SKM-1 treated with dmso at 0.1 percent for 144 hours (cell line): ENCODE measurements around the gene RANBP10.

Experiments
- DNase-seq: peaks from one replicate; lab custom pipeline; 2025; ENCODE audit not compliant: unreplicated experiment; lab: John Stamatoyannopoulos, UW

Gene RANBP10

DNA sequence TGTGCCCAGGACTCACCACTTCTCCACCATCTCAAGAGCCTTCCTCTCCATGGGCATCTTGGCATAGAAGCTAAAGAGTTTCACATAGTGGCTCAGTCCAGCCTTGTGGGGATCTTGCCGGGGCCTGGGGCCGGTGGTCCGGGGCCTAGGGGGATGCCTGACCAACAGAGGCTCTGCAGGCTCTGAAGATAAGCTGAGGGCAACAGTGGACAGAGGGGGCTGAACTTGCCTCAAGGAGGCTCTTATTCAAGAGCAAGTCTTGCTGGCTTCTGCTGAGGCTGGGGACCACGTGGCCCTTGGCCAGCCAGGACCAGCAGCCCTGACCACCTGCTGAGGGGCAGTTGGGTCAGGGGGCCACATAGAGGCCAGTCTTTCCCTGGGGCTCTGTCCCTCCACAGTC is 22.3 kb upstream of the RANBP10 start:
- DNase-seq = no peak

GRCh38 chr16:67825906-67826305 is 19.5 kb upstream of the RANBP10 start:
- DNase-seq = no peak

DNA sequence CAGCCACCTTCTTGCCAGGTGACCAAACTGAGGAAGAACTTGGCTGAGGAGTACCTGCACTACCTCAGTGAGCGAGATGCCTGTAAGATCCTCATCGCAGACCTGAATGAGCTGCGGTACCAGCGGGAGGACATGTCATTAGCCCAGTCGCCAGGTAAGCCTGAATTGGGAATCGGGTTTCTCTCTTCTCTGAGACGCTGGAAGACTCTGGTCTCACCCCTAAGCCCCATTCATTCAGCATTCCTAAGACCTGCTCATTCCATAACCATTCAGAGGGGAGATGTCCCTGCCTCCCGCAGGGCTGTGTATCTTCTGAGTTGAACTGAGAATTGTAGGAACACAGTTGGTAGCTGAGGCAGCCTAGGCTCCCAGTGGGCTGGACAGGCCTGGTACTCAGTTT is 18.8 kb upstream of the RANBP10 start:
- DNase-seq = no peak

DNA sequence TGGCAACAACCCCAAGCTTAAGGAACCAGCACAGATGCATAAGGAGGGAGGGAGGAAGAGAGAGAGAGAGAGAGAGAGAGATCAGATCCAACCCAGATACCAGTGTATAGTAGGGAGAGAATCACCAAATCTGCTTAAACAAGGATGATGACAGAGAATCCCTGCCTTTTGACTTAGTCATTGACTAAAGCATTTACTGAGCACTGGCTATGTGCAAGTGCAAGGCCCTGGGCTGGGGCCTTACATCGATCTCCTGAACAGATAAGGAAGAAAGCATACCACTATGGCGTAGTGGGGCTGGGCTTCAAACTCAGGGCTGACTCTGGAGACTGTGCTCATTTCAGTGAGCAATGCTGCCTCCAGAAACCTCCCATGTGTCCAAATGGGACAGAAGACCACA is 16.2 kb upstream of the RANBP10 start:
- no peak for DNase-seq

DNA sequence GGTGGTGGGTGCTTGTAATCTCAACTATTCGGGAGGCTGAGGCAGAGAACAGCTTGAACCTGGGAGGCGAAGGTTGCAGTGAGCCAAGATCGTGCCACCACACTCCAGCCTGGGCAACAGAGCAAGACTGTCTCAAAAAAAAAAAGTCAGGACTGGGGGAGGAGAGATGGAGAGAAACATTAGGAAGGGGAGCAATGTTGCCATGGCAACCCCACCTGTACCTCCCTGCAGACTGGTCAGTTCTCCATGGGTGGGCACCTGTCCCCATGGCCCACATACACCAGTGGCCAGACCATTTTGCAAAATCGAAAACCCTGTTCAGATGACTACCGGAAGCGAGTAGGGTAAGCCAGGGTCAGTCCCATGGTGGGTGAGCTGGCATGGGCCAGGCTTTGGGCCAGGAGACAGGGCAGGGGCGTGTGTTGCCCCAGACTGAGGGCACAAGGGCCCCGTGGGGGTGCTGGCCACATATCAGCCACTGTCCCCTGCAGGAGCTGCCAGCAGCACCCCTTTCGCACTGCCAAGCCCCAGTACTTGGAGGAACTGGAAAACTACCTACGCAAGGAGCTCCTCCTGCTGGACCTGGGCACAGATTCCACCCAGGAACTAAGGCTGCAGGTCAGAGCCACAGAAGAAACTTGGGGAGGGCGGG is 14.4 kb upstream of the RANBP10 start:
- DNase-seq = no peak

GRCh38 chr16:67814567-67814966 is 8.2 kb upstream of the RANBP10 start:
- no peak for DNase-seq

DNA sequence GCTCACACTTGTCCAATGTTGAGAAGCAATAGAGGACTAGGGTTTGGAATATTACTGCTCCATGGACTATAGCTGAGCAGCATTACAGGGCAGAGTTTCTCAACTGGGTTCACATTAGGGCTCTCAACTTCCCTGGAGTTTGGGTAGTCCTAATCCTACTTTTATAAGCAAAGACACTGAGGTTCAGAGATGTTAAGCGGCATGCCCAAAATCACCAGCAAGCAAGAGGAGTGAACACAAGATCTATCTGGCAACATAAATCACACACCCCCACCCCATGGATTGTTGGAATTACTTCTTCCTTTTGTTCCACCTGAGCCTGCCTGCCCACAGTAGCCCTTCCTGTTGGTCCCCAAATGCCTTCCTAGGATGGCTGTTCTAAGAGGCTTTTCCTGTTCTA is 5.5 kb upstream of the RANBP10 start:
- no peak for DNase-seq

- DNase-seq = no peak
Observed at GRCh38 chr16:67807148-67807682, 855 bp upstream of the RANBP10 start.

- DNase-seq = no peak
Observed at GRCh38 chr16:67805718-67806427, 487 bp downstream of the RANBP10 start.

DNA sequence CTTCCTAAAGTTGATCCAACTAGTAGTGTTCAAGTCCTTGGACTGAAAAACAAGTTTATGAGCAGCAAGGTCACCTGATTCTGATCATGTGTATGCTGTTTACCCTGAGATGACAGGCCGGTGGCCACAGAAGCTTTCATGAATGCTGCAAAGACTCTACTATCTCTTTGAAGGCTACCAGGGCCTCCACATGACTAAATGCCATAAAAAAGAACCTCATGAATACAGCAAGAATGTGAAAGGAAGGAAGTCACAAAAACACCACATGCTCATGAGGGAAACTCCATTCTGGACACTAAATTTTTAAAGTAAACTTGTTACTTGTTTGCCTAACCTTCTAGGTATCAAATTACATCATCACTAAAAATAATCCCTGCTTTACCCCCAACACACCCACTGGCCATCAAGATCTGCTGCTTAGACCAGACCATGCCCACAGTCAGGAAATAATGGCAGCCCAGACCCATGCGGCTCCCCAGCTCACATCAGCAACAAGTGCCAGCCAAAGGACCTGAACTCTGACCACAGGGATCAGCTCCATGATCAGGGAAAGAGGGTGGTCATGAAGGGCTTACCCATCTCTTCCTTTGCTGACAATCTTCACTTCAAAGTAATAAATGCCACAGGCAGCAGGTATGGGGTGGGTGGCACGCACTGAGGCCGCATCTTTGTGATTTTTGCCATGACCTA is 1.4 kb downstream of the RANBP10 start:
- no peak for DNase-seq

DNA sequence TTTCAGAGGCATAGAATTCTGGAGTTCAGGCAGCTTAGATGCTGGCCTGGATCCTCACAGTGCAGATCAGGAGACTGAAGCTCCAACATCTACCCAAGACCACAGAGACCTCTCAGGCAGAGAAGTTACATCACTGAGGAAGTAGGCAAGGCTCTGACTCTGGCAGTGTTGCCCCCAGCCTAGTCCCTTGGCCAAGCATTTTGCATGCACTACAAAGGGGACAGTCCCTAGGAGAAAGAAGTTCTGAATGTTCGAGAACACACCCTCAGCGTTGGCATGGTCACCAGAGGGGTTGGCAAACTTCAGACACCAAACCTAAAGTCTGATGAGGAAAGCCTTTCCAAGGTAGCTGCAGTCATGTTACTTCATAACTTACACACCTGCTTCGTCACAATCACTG is 2.5 kb downstream of the RANBP10 start:
- no peak for DNase-seq

- no peak for DNase-seq
Observed at GRCh38 chr16:67801883-67802282, 4.5 kb downstream of the RANBP10 start.

- DNase-seq = no peak
Observed at GRCh38 chr16:67801241-67801640, 5.1 kb downstream of the RANBP10 start.

DNA sequence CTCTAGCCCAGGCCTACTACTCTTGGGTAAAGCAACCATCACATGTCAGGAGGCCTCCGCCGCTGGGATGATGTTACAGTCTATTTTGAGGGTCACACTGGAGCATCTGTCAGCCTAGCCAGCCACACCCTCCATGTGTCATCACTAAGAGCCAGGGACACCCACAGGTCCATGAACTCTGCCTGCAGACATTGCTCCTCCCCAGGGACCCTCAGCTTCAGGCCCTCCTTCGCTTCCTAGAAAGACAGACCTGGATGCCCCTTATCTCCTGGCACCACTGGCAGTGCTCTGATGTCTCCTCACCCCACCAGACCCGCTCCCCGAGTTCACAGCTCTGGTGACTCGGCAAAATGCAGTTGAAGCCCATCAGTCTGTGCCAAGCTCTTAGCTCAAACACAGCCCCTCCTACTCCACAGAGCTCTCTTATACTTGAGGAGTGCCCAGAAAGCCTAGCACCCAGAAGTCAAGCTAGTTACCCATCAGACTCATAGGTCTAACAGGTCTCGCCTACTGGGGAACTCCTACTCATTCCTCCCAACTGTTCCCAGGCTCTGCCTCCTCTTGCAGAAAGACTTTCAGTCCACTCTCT is 5.9 kb downstream of the RANBP10 start:
- DNase-seq = no peak

DNA sequence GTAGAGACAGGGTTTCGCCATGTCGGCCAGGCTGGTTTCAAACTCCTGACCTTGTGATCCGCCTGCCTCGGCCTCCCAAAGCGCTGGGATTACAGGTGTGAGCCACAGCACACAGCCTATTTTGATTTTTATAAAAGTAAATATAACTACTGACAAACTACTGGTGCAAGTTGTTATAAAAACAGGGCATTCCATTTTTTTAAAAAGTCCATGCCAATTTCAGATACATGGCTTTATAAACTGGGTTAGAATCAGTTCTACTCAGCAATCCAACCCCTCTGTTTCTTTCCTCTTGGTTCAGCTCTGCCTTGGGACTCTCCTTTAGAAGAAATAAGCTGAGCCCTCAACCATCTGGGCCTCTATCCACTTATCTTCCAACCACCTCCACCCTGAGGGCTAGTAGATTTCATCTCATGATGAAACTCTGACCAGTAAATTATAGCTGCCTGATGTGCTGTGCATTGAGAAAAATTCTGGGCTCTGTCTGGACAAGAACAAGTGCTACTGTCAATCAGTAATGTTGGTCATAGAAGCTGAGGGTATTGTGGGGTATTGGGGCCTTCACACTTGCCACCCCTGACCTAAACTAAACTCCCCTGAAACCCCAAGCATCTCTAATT is 10.2 kb downstream of the RANBP10 start:
- DNase-seq = no peak

- no peak for DNase-seq
Observed at GRCh38 chr16:67790071-67790470, 16.3 kb downstream of the RANBP10 start.

- DNase-seq = no peak
Observed at GRCh38 chr16:67786491-67786890, 19.9 kb downstream of the RANBP10 start.

- DNase-seq = no peak
Observed at GRCh38 chr16:67783353-67783725, 23.0 kb downstream of the RANBP10 start.

DNA sequence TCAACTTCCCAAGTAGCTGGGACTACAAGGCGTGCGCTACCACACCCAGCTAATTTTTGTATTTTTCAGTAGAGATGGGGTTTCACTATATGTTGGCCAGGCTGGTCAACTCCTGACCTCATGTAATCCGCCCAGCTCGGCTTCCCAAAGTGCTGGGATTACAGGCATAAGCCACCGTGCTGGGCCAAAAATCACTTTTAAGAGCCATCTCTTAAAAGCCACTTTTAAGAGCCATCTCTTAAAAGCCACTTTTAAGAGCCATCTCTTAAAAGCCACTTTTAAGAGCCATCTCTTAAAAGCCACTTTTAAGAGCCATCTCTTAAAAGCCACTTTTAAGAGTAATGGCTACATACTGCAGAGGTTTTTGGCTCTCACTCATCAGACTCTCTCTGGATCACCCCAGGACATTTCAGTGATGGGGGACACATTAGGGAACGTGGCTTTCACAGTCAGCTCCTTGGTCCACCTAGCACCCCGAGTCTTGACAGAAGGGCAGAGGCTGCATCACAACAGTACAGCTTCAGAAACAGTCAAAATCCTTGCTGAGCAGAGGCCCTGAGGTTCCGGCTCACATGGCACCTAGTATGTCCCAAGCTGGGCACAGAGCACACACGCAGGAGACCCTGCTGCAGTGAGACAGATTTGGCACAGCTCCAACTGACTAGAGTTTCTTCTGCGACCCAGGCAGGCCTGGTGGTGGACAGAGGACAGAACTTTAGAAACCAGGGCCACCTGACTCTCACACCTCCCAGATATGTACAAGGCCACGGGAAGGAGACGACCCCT is 23.6 kb downstream of the RANBP10 start:
- no peak for DNase-seq

DNA sequence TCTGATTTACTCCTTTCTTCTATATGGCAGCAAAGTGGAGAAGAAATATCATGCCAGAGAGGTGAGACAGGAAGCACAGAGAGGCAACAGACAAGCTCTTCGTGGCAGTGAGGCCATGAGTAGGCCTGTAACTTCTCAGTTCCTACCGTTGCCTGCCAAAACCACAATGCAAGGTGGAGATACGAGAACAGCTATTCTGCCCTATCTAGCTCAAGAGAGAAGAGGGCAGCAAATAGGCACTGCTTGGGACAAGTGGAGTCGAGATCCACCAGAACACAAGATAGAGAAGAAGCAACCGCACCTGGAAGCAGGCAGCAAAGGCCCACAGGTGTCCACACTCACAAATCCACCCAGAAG is 24.8 kb downstream of the RANBP10 start:
- no peak for DNase-seq
